HS-5 (cell line): ENCODE measurements around the gene COL26A1.
"Not testable (repeated sequence)": the region's sequence is repeated elsewhere in the genome, so short reads cannot be mapped to it uniquely, and the experiment has no call there.

ENCODE experiments used
- DNase-seq: peaks from one replicate; pipeline ENCODE4 v3.0.0-alpha.2; 2012; ENCODE audit warnings: low read depth

The COL26A1 gene

GRCh38 chr7:101402835-101403234 lies 40.2 kb downstream of the COL26A1 start:
- DNase-seq = no peak

GRCh38 chr7:101405474-101406067 lies 42.9 kb downstream of the COL26A1 start:
- no peak for DNase-seq

GRCh38 chr7:101410743-101411507 lies 48.2 kb downstream of the COL26A1 start:
- no peak for DNase-seq

- DNase-seq = no peak
Measured at GRCh38 chr7:101411508-101411874, 48.8 kb downstream of the COL26A1 start.

GRCh38 chr7:101412976-101413375 lies 50.3 kb downstream of the COL26A1 start:
- no peak for DNase-seq

- no peak for DNase-seq
Measured at GRCh38 chr7:101418694-101419093, 56.0 kb downstream of the COL26A1 start.

- DNase-seq = no peak
Measured at GRCh38 chr7:101419831-101420230, 57.2 kb downstream of the COL26A1 start.

GRCh38 chr7:101420436-101420835 lies 57.8 kb downstream of the COL26A1 start:
- DNase-seq = no peak

- no peak for DNase-seq
Measured at GRCh38 chr7:101422356-101423195, 59.9 kb downstream of the COL26A1 start.

- no peak for DNase-seq
Measured at GRCh38 chr7:101426303-101427011, 63.8 kb downstream of the COL26A1 start.

GRCh38 chr7:101428093-101428866 lies 65.6 kb downstream of the COL26A1 start:
- DNase-seq = no peak

GRCh38 chr7:101432316-101432715 lies 69.6 kb downstream of the COL26A1 start:
- DNase-seq = no peak

GRCh38 chr7:101433688-101434087 lies 71.0 kb downstream of the COL26A1 start:
- DNase-seq = no peak

GRCh38 chr7:101434155-101434554 lies 71.5 kb downstream of the COL26A1 start:
- DNase-seq = not testable (repeated sequence)

- DNase-seq = no peak
Measured at GRCh38 chr7:101435461-101436220, 73.0 kb downstream of the COL26A1 start.

GRCh38 chr7:101436221-101436735 lies 73.6 kb downstream of the COL26A1 start:
- DNase-seq = no peak

- no peak for DNase-seq
Measured at GRCh38 chr7:101436857-101437576, 74.3 kb downstream of the COL26A1 start.

- DNase-seq = no peak
Measured at GRCh38 chr7:101441890-101442289, 79.2 kb downstream of the COL26A1 start.

GRCh38 chr7:101442426-101443070 lies 79.9 kb downstream of the COL26A1 start:
- DNase-seq = no peak
